H1 (cell line): Measurements from ENCODE around the gene PWP2. TPM values are rescaled to one million over a fixed set of nuclear protein-coding genes. Genes with fewer than 3 reads are reported as not detected.

Experiments used
- EP300 ChIP-seq, 2 experiments: IDR thresholded peaks; 1 replicate in 1 of 2; 2 replicates in 1 of 2; pipeline ENCODE4 v1.6.1; 2011 to 2012; ENCODE audit warnings: low read depth in 2 of 2, low read length in 2 of 2, mild to moderate bottlenecking in 2 of 2, borderline replicate concordance in 1 of 2, inconsistent platforms in 1 of 2, moderate library complexity in 1 of 2
- GTF2F1 ChIP-seq: IDR thresholded peaks from 2 replicates; pipeline ENCODE4 v1.6.1; 2012; ENCODE audit warnings: low read depth, low read length, improper control_type of control experiment, borderline replicate concordance
- HDAC2 ChIP-seq, 2 experiments: fragments of 300-600 bp in 1 of 2; sonication (generic) in 1 of 2; IDR thresholded peaks; 2 replicates each; pipeline ENCODE4 v1.6.1; 2011 to 2012; ENCODE audit warnings: low read depth in 2 of 2, low read length in 2 of 2, mild to moderate bottlenecking in 2 of 2, moderate library complexity in 2 of 2, borderline replicate concordance in 1 of 2, inconsistent platforms in 1 of 2
- RBBP5 ChIP-seq: IDR thresholded peaks from 2 replicates; pipeline ENCODE4 v1.7.1; 2012; ENCODE audit warnings: low read depth, mild to moderate bottlenecking, inconsistent platforms, low read length, moderate library complexity, borderline replicate concordance
- SIN3A ChIP-seq, 2 experiments: IDR thresholded peaks in 1 of 2; conservative IDR thresholded peaks in 1 of 2; 2 replicates each; pipeline ENCODE4 v1.6.1; 2011 to 2012; ENCODE audit warnings: low read length in 2 of 2, improper control_type of control experiment in 1 of 2, low read depth in 1 of 2, mild to moderate bottlenecking in 1 of 2
- SIX5 ChIP-seq: IDR thresholded peaks from 2 replicates; pipeline ENCODE4 v1.6.1; 2011; ENCODE audit warnings: mild to moderate bottlenecking, low read depth, low read length
- SP1 ChIP-seq: IDR thresholded peaks from 2 replicates; pipeline ENCODE4 v1.6.1; 2011; ENCODE audit warnings: low read depth, low read length
- SP4 ChIP-seq: IDR thresholded peaks from 2 replicates; pipeline ENCODE4 v1.6.1; 2012; ENCODE audit warnings: low read length, inconsistent platforms
- TEAD4 ChIP-seq: IDR thresholded peaks from 2 replicates; pipeline ENCODE4 v1.6.1; 2012; ENCODE audit warnings: low read depth, low read length, inconsistent platforms, mixed read lengths
- polyA plus RNA-seq, 7 experiments: library from polyadenylated mRNA; depleted of rRNA in 3 of 7; stranded (reverse) in 5 of 7; unstranded in 2 of 7; fragments of >200 nt in 5 of 7; fragments of 200-250 nt in 2 of 7; gene quantifications; 1 replicate in 5 of 7; 2 replicates in 1 of 7; 4 replicates in 1 of 7; pipeline versions ENCODE4 v1.2.1 to v1.2.3, GENCODE V29; 2011 to 2013; ENCODE audit warnings: missing spikeins in 2 of 7, mixed read lengths in 2 of 7
- total RNA-seq: library from RNA; stranded (reverse); fragmentation: NEBNext Ultra II Directional; extraction: Animal tissue kit (Norgen Biotek cat#: 25700); gene quantifications from 2 replicates; pipeline ENCODE4 v1.2.1, GENCODE V29; 2021
- TF ChIP-seq, protein P1 (sequence below): IDR thresholded peaks from 2 replicates; pipeline ENCODE4 v1.6.1; 2012; ENCODE audit warnings: inconsistent platforms
- TF ChIP-seq, protein P2 (sequence below), 3 experiments: IDR thresholded peaks; 1 replicate in 2 of 3; 2 replicates in 1 of 3; pipeline versions ENCODE4 v1.5.1 to v1.6.1; 2011; ENCODE audit warnings: low read length in 3 of 3, mild to moderate bottlenecking in 3 of 3, inconsistent platforms in 2 of 3, low read depth in 1 of 3, moderate library complexity in 1 of 3; ENCODE audit not compliant: insufficient read depth in 1 of 3; ENCODE audit errors: control extremely low read depth in 1 of 3

PWP2 gene
- total and polyA plus RNA-seq, 2 of the 8 experiments (the other 6 are each of a cell fraction or from before 2014, with no cell fraction given): 4.4 to 6.7 TPM

DNA sequence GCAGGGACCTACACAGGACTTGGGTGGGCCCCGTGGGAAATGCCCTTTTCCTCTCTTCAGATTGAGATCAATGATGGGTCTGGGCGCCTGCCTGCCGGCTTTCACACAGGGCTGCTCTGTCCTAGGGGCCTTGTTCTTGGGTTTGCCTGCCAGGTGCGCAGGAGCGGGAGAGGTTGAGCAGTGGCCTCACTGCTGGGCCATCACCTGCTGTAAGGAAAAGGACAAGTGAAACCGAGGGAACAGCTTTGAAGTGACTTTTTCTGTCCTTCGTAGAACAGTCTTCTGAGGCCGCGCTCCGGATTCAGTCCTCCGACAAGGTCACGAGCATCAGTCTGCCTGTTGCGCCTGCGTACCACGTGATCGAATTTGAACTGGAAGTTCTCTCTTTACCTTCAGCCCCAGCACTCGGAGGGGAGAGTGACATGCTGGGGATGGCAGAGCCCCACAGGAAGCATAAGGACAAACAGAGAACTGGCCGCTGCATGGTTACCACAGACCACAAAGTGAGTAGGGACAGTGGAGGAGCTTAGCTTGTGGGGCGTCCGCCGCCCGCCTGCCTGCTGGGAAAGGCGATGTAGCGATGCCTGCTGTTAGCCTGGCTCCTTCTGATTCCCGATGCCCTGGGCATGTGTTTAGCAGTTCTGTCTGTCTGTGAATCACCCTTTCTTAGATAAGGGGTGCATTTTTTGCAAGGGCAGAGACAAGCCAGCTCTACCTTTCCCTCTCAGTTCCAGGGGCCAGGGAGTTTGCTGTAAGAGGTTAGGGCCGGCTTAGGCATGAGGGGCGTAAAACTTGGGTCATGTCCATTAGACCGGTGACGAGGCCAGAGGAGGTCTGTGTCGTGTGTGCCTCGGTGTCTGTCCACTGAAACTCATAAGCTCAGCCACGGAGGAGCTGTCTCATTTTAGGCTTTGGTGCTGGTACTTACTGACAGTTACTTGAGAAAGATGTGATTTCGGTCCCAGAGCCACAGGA lies 19.5 kb upstream of the PWP2 start (continued):
- TF ChIP-seq, protein P1, sequence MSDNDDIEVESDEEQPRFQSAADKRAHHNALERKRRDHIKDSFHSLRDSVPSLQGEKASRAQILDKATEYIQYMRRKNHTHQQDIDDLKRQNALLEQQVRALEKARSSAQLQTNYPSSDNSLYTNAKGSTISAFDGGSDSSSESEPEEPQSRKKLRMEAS: no peak
- TF ChIP-seq GTF2F1: no peak
- no peak for TF ChIP-seq EP300 (IDR thresholded peaks at IDR 0.05; ENCODE audit: borderline replicate concordance in 1 of 2, low read depth in 2 of 2, low read length in 2 of 2)
- TF ChIP-seq HDAC2 (IDR thresholded peaks at IDR 0.05; ENCODE audit: borderline replicate concordance in 1 of 2, low read depth in 2 of 2, low read length in 2 of 2): no peak
- no peak for TF ChIP-seq SIN3A (conservative IDR thresholded peaks at IDR 0.05 in 1 of 2, IDR thresholded peaks at IDR 0.05 in 1 of 2; ENCODE audit: low read depth in 1 of 2, low read length in 2 of 2)
- TF ChIP-seq TEAD4: no peak
- TF ChIP-seq, protein P2, sequence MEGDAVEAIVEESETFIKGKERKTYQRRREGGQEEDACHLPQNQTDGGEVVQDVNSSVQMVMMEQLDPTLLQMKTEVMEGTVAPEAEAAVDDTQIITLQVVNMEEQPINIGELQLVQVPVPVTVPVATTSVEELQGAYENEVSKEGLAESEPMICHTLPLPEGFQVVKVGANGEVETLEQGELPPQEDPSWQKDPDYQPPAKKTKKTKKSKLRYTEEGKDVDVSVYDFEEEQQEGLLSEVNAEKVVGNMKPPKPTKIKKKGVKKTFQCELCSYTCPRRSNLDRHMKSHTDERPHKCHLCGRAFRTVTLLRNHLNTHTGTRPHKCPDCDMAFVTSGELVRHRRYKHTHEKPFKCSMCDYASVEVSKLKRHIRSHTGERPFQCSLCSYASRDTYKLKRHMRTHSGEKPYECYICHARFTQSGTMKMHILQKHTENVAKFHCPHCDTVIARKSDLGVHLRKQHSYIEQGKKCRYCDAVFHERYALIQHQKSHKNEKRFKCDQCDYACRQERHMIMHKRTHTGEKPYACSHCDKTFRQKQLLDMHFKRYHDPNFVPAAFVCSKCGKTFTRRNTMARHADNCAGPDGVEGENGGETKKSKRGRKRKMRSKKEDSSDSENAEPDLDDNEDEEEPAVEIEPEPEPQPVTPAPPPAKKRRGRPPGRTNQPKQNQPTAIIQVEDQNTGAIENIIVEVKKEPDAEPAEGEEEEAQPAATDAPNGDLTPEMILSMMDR (IDR thresholded peaks at IDR 0.05; ENCODE audit: control extremely low read depth in 1 of 3, insufficient read depth in 1 of 3, low read depth in 1 of 3, low read length in 3 of 3): no peak
- no peak for TF ChIP-seq RBBP5
- no peak for TF ChIP-seq SIX5
- no peak for TF ChIP-seq SP4
- TF ChIP-seq SP1: no peak
